GM23338 (cell line): Measurements from ENCODE around the gene MPZ. TPM values are rescaled to one million over a fixed set of nuclear protein-coding genes. Genes with fewer than 3 reads are reported as not detected.

Experiments used
- ATAC-seq: fragments of 200-7000 bp; cut with Tn5 transposase; 3 replicates; pipeline ENCODE4 v1.9.1; 2020
- DNase-seq: peaks from one replicate; pipeline ENCODE4 v3.0.0-alpha.2; 2015; ENCODE audit warnings: low spot score
- H2AFZ ChIP-seq: fragments of 200-600 bp; sonication (generic); 2 replicates; pipeline ENCODE4 v1.8.0; 2016; ENCODE audit warnings: antibody characterized with exemption, mild to moderate bottlenecking, moderate library complexity
- H3F3A ChIP-seq: fragments of 200-600 bp; sonication (generic); replicated peaks from 2 replicates; pipeline ENCODE4 v1.8.0; 2017; ENCODE audit warnings: antibody characterized with exemption, mixed run types, low read depth
- H3K27ac ChIP-seq: fragments of 200-600 bp; sonication (generic); 2 replicates; pipeline ENCODE4 v1.6.1; 2016; ENCODE audit warnings: low read depth
- H3K27me3 ChIP-seq: fragments of 200-600 bp; sonication (generic); 2 replicates; pipeline ENCODE4 v1.8.0; 2016; ENCODE audit warnings: mild to moderate bottlenecking, mixed run types, moderate library complexity; ENCODE audit not compliant: insufficient read depth
- H3K36me3 ChIP-seq: fragments of 200-600 bp; sonication (generic); 2 replicates; pipeline ENCODE4 v1.8.0; 2016; ENCODE audit warnings: mild to moderate bottlenecking; ENCODE audit not compliant: insufficient read depth
- H3K4me1 ChIP-seq: fragments of 200-600 bp; sonication (generic); 2 replicates; pipeline ENCODE4 v1.8.0; 2016; ENCODE audit warnings: mild to moderate bottlenecking, moderate library complexity; ENCODE audit not compliant: insufficient read depth
- H3K4me2 ChIP-seq: fragments of 200-600 bp; sonication (generic); 2 replicates; pipeline ENCODE4 v1.7.1; 2017; ENCODE audit warnings: mixed run types
- H3K4me3 ChIP-seq: fragments of 200-600 bp; sonication (generic); 2 replicates; pipeline ENCODE4 v1.6.1; 2016; ENCODE audit warnings: mixed run types
- H3K79me2 ChIP-seq: fragments of 200-600 bp; sonication (generic); replicated peaks from 2 replicates; pipeline ENCODE4 v1.8.0; 2017; ENCODE audit warnings: mild to moderate bottlenecking; ENCODE audit not compliant: insufficient read depth
- H3K9me2 ChIP-seq: fragments of 200-600 bp; sonication (generic); 2 replicates; pipeline ENCODE4 v1.8.0; 2017; ENCODE audit not compliant: insufficient read depth
- H4K20me1 ChIP-seq: fragments of 200-600 bp; sonication (generic); replicated peaks from 2 replicates; pipeline ENCODE4 v1.8.0; 2017; ENCODE audit warnings: mild to moderate bottlenecking; ENCODE audit not compliant: insufficient read depth
- H3K27ac Mint-ChIP-seq: 2 replicates; pipeline ENCODE4 v1.8.0; 2020; ENCODE audit warnings: inconsistent platforms, mild to moderate bottlenecking, moderate library complexity, mixed read lengths
- H3K27me3 Mint-ChIP-seq: 3 replicates; pipeline ENCODE4 v1.8.0; 2022; ENCODE audit warnings: low read depth, mild to moderate bottlenecking, moderate library complexity, mixed read lengths, inconsistent platforms; ENCODE audit not compliant: insufficient read depth, poor library complexity
- H3K36me3 Mint-ChIP-seq: 3 replicates; pipeline ENCODE4 v1.8.0; 2021; ENCODE audit warnings: low read depth, mild to moderate bottlenecking, inconsistent platforms, moderate library complexity, mixed read lengths
- H3K4me1 Mint-ChIP-seq: 3 replicates; pipeline ENCODE4 v1.8.0; 2020; ENCODE audit warnings: mild to moderate bottlenecking, inconsistent platforms, mixed read lengths
- H3K4me3 Mint-ChIP-seq: 3 replicates; pipeline ENCODE4 v1.8.0; 2021; ENCODE audit warnings: moderate library complexity, mild to moderate bottlenecking, inconsistent platforms, mixed read lengths
- H3K9me3 Mint-ChIP-seq: 3 replicates; pipeline ENCODE4 v1.8.0; 2020; ENCODE audit warnings: moderate library complexity, mild to moderate bottlenecking, inconsistent platforms, mixed read lengths
- CREB1 ChIP-seq: fragments of 250-450 bp; sonication (Bioruptor Pico); IDR thresholded peaks from 2 replicates; pipeline ENCODE4 v1.5.0; 2020; ENCODE audit warnings: low read depth, mild to moderate bottlenecking, moderate library complexity
- ETS1 ChIP-seq: IDR thresholded peaks from 2 replicates; pipeline ENCODE4 v1.6.1; 2016; ENCODE audit warnings: antibody characterized with exemption
- EZH2phosphoT487 ChIP-seq: fragments of 200-600 bp; sonication (generic); IDR thresholded peaks from one replicate; pipeline ENCODE4 v1.8.1; 2018; ENCODE audit warnings: antibody characterized with exemption; ENCODE audit not compliant: unreplicated experiment
- JUNB ChIP-seq: IDR thresholded peaks from one replicate; pipeline ENCODE4 v1.6.1; 2016; ENCODE audit warnings: antibody characterized with exemption; ENCODE audit not compliant: unreplicated experiment
- NANOG ChIP-seq: IDR thresholded peaks from 2 replicates; pipeline ENCODE4 v1.6.1; 2016; ENCODE audit warnings: antibody characterized with exemption, borderline replicate concordance
- POLR2AphosphoS5 ChIP-seq: IDR thresholded peaks from 2 replicates; pipeline ENCODE4 v1.6.1; 2016; ENCODE audit warnings: antibody characterized with exemption, low read depth
- STAT1 ChIP-seq: IDR thresholded peaks from one replicate; pipeline ENCODE4 v1.6.1; 2016; ENCODE audit warnings: antibody characterized with exemption; ENCODE audit not compliant: unreplicated experiment
- ZNF114 ChIP-seq: fragments of 250-450 bp; sonication (Bioruptor Pico); IDR thresholded peaks from 2 replicates; pipeline ENCODE4 v1.5.0; 2020; ENCODE audit warnings: mild to moderate bottlenecking, moderate library complexity
- ZNF331 ChIP-seq: fragments of 250-450 bp; sonication (Bioruptor Pico); IDR thresholded peaks from 2 replicates; pipeline ENCODE4 v1.5.0; 2020; ENCODE audit warnings: low read depth, mild to moderate bottlenecking, moderate library complexity
- ZNF462 ChIP-seq: fragments of 250-450 bp; sonication (Bioruptor Pico); IDR thresholded peaks from 2 replicates; pipeline ENCODE4 v1.5.0; 2020; ENCODE audit warnings: mild to moderate bottlenecking, moderate library complexity
- polyA plus RNA-seq: library from polyadenylated mRNA; unstranded; fragments of >200 nt; fragmentation: Nextera tagmentation; extraction: Ambion mirVana; gene quantifications from 2 replicates; pipeline ENCODE4 v1.2.1, GENCODE V29; 2016
- total RNA-seq: library from RNA; depleted of rRNA; stranded (reverse); fragments of >200 nt; shearing (Covaris generic); gene quantifications from 2 replicates; pipeline ENCODE4 v1.2.3, GENCODE V29; 2014

MPZ gene
- total and polyA plus RNA-seq, 2 experiments from 2014 or later, result 1.9 to 4.0 TPM

- TF ChIP-seq ZNF462 (CRISPR knock-in tag), result no peak
- no peak for TF ChIP-seq POLR2AphosphoS5
- TF ChIP-seq ZNF331, result no peak
- TF ChIP-seq NANOG, result no peak
- no peak for TF ChIP-seq ETS1
- TF ChIP-seq CREB1 (CRISPR knock-in tag), result no peak
- no peak for TF ChIP-seq JUNB
- no peak for TF ChIP-seq ZNF114 (CRISPR knock-in tag)
Observed at GRCh38 chr1:161359291-161359690, 49.5 kb upstream of the MPZ start (continued).

- no peaks in the 10 kb centered on the region for H3K4me1 Mint-ChIP-seq
- peaks cover 7% of the 10 kb centered on the region for H3K36me3 Mint-ChIP-seq
- H3K27me3 Mint-ChIP-seq, result peaks cover 1% of the 10 kb centered on the region
- no peak for DNase-seq
- no peaks in the 10 kb centered on the region for H3F3A ChIP-seq
- ATAC-seq, result no peak
- no peaks in the 10 kb centered on the region for H3K9me2 ChIP-seq
- no peak overlapping the region for H3K4me3 Mint-ChIP-seq
- H4K20me1 ChIP-seq, result 0 out of 2 replicates have a peak, but pooled peaks cover 2% of the 10 kb centered on the region
- H3K79me2 ChIP-seq, result no peaks in the 10 kb centered on the region
- no peak overlapping the region for H3K27ac Mint-ChIP-seq
- H3K27me3 ChIP-seq, result no peaks in the 10 kb centered on the region
- no peak overlapping the region for H3K27ac ChIP-seq
- H3K4me2 ChIP-seq, result no peak overlapping the region
- H3K36me3 ChIP-seq, result no peaks in the 10 kb centered on the region; the same call in 1 of the 2 replicates
- no peak overlapping the region for H2AFZ ChIP-seq
- no peaks in the 10 kb centered on the region for H3K9me3 Mint-ChIP-seq
- no peaks in the 10 kb centered on the region for H3K4me1 ChIP-seq
- H3K4me3 ChIP-seq, result no peak overlapping the region
- TF ChIP-seq STAT1 (no peak), EZH2phosphoT487 (no peak), CREB1 (CRISPR knock-in tag) (no peak), NANOG (no peak), JUNB (no peak), POLR2AphosphoS5 (no peak)
Observed at GRCh38 chr1:161357073-161357472, 47.3 kb upstream of the MPZ start.
